Stomach (tissue), 19 donors: ENCODE results near the gene TRAPPC3. TPM values are rescaled to one million over a fixed set of nuclear protein-coding genes. Genes with fewer than 3 reads are reported as not detected.
"Not testable (repeated sequence)": the region's sequence is repeated elsewhere in the genome, so short reads cannot be mapped to it uniquely, and the experiment has no call there.

ENCODE experiments used
- DNase-seq, 2 donors: peaks; one replicate each; pipeline versions ENCODE4 v3.0.0 to v3.0.0-alpha.2; 2013 to 2019
- H3K27ac ChIP-seq, 5 donors: fragments of 200-600 bp in 4 of 5; sonication (generic) in 4 of 5; one replicate each; pipeline ENCODE4 v1.5.1; 2013 to 2019; ENCODE audit warnings: mild to moderate bottlenecking in 1 of 5, moderate library complexity in 1 of 5
- H3K27me3 ChIP-seq, 3 donors: fragments of 200-600 bp; sonication (generic); one replicate each; pipeline ENCODE4 v1.5.1; 2017 to 2019; ENCODE audit warnings: mixed run types in 1 of 3
- H3K36me3 ChIP-seq, 4 donors: fragments of 200-600 bp; sonication (generic); 1 replicate in 3 of 4; 2 replicates in 1 of 4; pipeline ENCODE4 v1.5.1; 2016 to 2019
- H3K4me1 ChIP-seq, 4 donors: fragments of 200-600 bp; sonication (generic); one replicate each; pipeline ENCODE4 v1.5.1; 2016 to 2019
- H3K4me3 ChIP-seq, 4 donors: fragments of 200-600 bp; sonication (generic) in 3 of 4; one replicate each; pipeline ENCODE4 v1.5.1; 2016 to 2019; ENCODE audit warnings: mild to moderate bottlenecking in 1 of 4
- H3K9me3 ChIP-seq, 4 donors: fragments of 200-600 bp; sonication (generic); one replicate each; pipeline ENCODE4 v1.5.1; 2016 to 2019
- EP300 ChIP-seq: sonication (generic); formaldehyde crosslinking; IDR thresholded peaks from one replicate; pipeline ENCODE4 v1.6.1; 2017; ENCODE audit warnings: antibody characterized with exemption
- POLR2A ChIP-seq, 4 donors: fragments of 450-650 bp; IDR thresholded peaks; one replicate each; pipeline ENCODE4 v1.6.1; 2016; ENCODE audit warnings: antibody characterized with exemption in 4 of 4, control low read depth in 2 of 4, mild to moderate bottlenecking in 1 of 4, moderate library complexity in 1 of 4
- POLR2AphosphoS5 ChIP-seq, 3 donors: sonication (generic); formaldehyde crosslinking; IDR thresholded peaks; one replicate each; pipeline ENCODE4 v1.6.1; 2016; ENCODE audit warnings: antibody characterized with exemption in 3 of 3
- WGBS, 5 donors: extraction: QIAGEN DNeasy Blood & Tissue Kit in 3 of 5; methylation state at CpG; one replicate each; pipeline versions ENCODE4 v1.1.5 to v1.1.7; 2013 to 2018; 5-methylcytosine and 5-hydroxymethylcytosine counted together
- intact Hi-C: fragments of 100-400 bp; cut with DNase I; formaldehyde crosslinking; loops from one replicate; pipeline ENCODE4 v1.15.1; 2023; ENCODE audit warnings: low total_unique reads
- long read RNA-seq, 10 donors: transcript quantifications; one replicate each; lab custom pipeline, GENCODE V29; 2026
- polyA plus RNA-seq, 3 donors: library from polyadenylated mRNA; stranded (reverse); fragments of 200-250 nt; gene quantifications; one replicate each; pipeline ENCODE4 v1.2.3, GENCODE V29; 2013
- total RNA-seq, 5 donors: library from RNA; depleted of rRNA; stranded (reverse); fragments of >200 nt; gene quantifications; one replicate each; pipeline versions ENCODE4 v1.1.0 to v1.2.3, GENCODE V29; 2014 to 2016
- TF ChIP-seq, protein P1 (sequence below), 7 experiments: fragments of 450-650 bp in 4 of 7; fragments of 200-600 bp in 3 of 7; sonication (generic) in 3 of 7; IDR thresholded peaks; one replicate each; pipeline ENCODE4 v1.5.1; 2016 to 2019; ENCODE audit warnings: antibody characterized with exemption in 7 of 7, control low read depth in 2 of 7, mild to moderate bottlenecking in 1 of 7
- donor health status: healthy with polysubstance abuse.
- donor health status: Bipolar disorder and iron deficiency.
- donor health status: healthy.

TRAPPC3 gene
- total RNA-seq (10 to 100 TPM in 4 of 5 donors, 1 to 10 TPM in 1; 8.9 to 63.9 (median 19.8) TPM), polyA plus RNA-seq (10 to 100 TPM; 61.1 to 64.0 (median 62.8) TPM)
- long read RNA-seq, donor 1, transcript TRAPPC3-204 (5 exons, 1,265 nt), result major isoform, 14 of 64 reads
- long read RNA-seq, donor 1, partial matches to known transcripts, result 49 of 64 reads
- long read RNA-seq, donor 1, other reads (novel, unspliced or antisense), result 0 of 64 reads
- long read RNA-seq, donor 2, transcript TRAPPC3-204 (5 exons, 1,265 nt), result major isoform, 8 of 11 reads
- long read RNA-seq, donor 2, partial matches to known transcripts, result 0 of 11 reads
- long read RNA-seq, donor 2, other reads (novel, unspliced or antisense), result 0 of 11 reads
- long read RNA-seq, donor 3, transcript TRAPPC3-204 (5 exons, 1,265 nt), result major isoform, 9 of 12 reads
- long read RNA-seq, donor 3, partial matches to known transcripts, result 0 of 12 reads
- long read RNA-seq, donor 3, other reads (novel, unspliced or antisense), result 0 of 12 reads
- long read RNA-seq, donor 4, partial matches to known transcripts, result 0 of 2 reads
- long read RNA-seq, donor 4, other reads (novel, unspliced or antisense), result 0 of 2 reads
- long read RNA-seq, donor 5, transcript TRAPPC3-204 (5 exons, 1,265 nt), result major isoform, 10 of 11 reads
- long read RNA-seq, donor 5, partial matches to known transcripts, result 0 of 11 reads
- long read RNA-seq, donor 5, other reads (novel, unspliced or antisense), result 0 of 11 reads
- long read RNA-seq, donor 6, result 0 reads
- long read RNA-seq, donor 7, transcript TRAPPC3-204 (5 exons, 1,265 nt), result major isoform, 14 of 17 reads
- long read RNA-seq, donor 7, partial matches to known transcripts, result 0 of 17 reads
- long read RNA-seq, donor 7, other reads (novel, unspliced or antisense), result 0 of 17 reads
- long read RNA-seq, donor 8, transcript TRAPPC3-204 (5 exons, 1,265 nt), result major isoform, 18 of 18 reads
- long read RNA-seq, donor 8, partial matches to known transcripts, result 0 of 18 reads
- long read RNA-seq, donor 8, other reads (novel, unspliced or antisense), result 0 of 18 reads
- long read RNA-seq, donor 9, transcript TRAPPC3-204 (5 exons, 1,265 nt), result major isoform, 10 of 12 reads
- long read RNA-seq, donor 9, partial matches to known transcripts, result 0 of 12 reads
- long read RNA-seq, donor 9, other reads (novel, unspliced or antisense), result 0 of 12 reads
- long read RNA-seq, donor 10, transcript TRAPPC3-204 (5 exons, 1,265 nt), result major isoform, 8 of 10 reads
- long read RNA-seq, donor 10, partial matches to known transcripts, result 0 of 10 reads
- long read RNA-seq, donor 10, other reads (novel, unspliced or antisense), result 0 of 10 reads

DNA sequence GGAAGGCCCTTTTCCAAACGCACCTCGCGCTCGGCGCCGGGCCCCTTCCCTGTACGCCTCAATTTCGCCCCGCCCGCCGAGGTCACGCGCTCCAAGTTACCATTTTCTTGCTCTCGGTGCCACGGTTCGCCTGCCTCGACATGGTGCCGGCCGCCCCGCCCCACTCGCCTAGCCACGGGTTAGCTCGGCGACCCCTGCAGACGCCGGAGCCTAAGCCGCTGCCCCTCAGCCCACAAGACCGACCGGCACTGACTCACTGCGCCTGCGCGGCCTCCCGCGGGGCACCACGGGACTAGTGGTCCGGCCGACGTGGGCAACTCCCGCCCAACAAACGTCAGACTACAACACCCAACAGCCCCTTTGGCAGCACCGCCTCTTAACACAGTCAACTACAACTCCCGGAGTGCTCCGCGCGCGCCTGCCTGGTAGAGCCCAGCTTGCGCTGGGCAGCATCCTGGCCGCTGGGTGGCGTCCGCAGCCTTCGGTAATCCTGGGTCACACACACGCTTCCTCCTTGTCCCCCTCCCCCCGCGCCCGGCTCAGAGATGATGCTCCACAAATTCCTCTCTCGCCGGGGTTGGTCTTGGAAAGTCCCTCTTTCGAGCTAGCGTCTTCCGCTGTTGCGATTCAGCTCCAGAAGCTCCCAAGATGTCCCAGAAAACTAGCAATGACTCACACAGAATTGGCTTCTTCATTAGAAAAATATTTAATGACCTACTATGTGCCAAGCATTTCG, at the start of gene TRAPPC3:
Gene TRAPPC3 (minus strand): TSS at position 250 of the 736 bp plus-strand sequence. CDS start 108 bp downstream, at position 142.
- TF ChIP-seq EP300, result no peak
- peak; percentile 81 to 94 (median 90) for TF ChIP-seq POLR2AphosphoS5 (IDR thresholded peaks at IDR 0.05)
- TF ChIP-seq POLR2A (IDR thresholded peaks at IDR 0.05), result peak in 1 of 4 donors; percentile 61
- TF ChIP-seq, protein P1, sequence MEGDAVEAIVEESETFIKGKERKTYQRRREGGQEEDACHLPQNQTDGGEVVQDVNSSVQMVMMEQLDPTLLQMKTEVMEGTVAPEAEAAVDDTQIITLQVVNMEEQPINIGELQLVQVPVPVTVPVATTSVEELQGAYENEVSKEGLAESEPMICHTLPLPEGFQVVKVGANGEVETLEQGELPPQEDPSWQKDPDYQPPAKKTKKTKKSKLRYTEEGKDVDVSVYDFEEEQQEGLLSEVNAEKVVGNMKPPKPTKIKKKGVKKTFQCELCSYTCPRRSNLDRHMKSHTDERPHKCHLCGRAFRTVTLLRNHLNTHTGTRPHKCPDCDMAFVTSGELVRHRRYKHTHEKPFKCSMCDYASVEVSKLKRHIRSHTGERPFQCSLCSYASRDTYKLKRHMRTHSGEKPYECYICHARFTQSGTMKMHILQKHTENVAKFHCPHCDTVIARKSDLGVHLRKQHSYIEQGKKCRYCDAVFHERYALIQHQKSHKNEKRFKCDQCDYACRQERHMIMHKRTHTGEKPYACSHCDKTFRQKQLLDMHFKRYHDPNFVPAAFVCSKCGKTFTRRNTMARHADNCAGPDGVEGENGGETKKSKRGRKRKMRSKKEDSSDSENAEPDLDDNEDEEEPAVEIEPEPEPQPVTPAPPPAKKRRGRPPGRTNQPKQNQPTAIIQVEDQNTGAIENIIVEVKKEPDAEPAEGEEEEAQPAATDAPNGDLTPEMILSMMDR (IDR thresholded peaks at IDR 0.05), result peak in 6 of 7 experiments; percentile 35 to 99 (median 94)
- peak within 1 kb of the TSS; percentile 90 to 98 (median 97) for H3K27ac ChIP-seq
- no peaks in the 10 kb centered on the region for H3K27me3 ChIP-seq
- peaks cover 0 to 8% (median 2%) of the 10 kb centered on the region in 4 donors for H3K36me3 ChIP-seq
- no peaks in the 10 kb centered on the region for H3K9me3 ChIP-seq
- 0 to 1% (median 1%) methylated on average over 17 to 62 of the region's 62 CpGs for WGBS, 5 donors
- DNase-seq, result peak; percentile 100
- peak within 1 kb of the TSS; percentile 65 to 89 (median 78) for H3K4me3 ChIP-seq
- H3K4me1 ChIP-seq, result peaks cover 33 to 57% (median 44%) of the 10 kb centered on the region in 4 donors
- intact Hi-C loops, result no loop called here

DNA sequence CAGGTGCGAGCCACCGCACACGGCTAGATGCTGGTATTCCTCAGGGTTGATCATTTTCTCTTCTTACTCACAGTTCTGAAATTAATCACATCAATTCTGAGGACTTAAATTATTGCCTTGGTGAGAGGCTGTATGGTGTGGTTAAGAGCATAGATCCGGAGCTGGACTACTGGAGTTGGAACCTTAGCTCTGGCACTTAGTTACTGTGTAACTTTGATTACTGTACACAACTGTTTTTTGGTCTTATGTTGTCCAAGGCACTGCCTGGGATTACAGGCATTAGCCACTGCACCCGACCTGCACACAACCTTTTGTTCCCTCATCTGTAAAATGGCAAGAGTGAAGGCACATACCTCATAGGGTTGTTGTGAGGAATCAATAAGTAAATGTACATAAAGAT, 49.4 kb upstream of the TRAPPC3 start:
- Histone ChIP-seq H3K4me3 (no peak overlapping the region), H3K4me1 (peaks cover 9 to 28% (median 20%) of the 10 kb centered on the region in 4 donors), H3K36me3 (no peaks in the 10 kb centered on the region), H3K27ac (no peak overlapping the region), H3K27me3 (no peaks in the 10 kb centered on the region), H3K9me3 (no peaks in the 10 kb centered on the region)
- TF ChIP-seq POLR2AphosphoS5 (IDR thresholded peaks at IDR 0.05) (no peak), EP300 (no peak), POLR2A (IDR thresholded peaks at IDR 0.05) (no peak)
- TF ChIP-seq, protein P1 (IDR thresholded peaks at IDR 0.05), result no peak
- WGBS, 5 donors, result 82 to 91% (median 86%) methylated on average over 5 of the region's 5 CpGs
- DNase-seq, result no peak
- intact Hi-C loops, result no loop called here

DNA sequence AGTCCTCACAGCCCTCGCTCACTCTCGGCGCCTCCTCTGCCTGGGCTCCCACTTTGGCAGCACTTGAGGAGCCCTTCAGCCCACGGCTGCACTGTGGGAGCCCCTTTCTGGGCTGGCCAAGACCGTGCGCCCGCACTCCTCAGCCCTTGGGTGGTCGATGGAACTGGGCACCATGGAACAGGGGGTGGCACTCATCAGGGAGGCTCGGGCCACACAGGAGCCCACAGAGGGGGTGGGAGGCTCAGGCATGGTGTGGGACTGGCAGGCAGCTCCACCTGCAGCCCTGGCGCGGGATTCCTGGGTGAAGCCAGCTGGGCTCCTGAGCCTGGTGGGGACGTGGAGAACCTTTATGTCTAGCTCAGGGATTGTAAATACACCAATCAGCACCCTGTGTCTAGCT, 47.5 kb upstream of the TRAPPC3 start:
- H3K4me1 ChIP-seq, result peaks cover 6 to 20% (median 14%) of the 10 kb centered on the region in 4 donors
- DNase-seq, H3K4me3 ChIP-seq, intact Hi-C loops, H3K27ac ChIP-seq, H3K36me3 ChIP-seq, H3K27me3 ChIP-seq, H3K9me3 ChIP-seq: not testable (repeated sequence)
- 87 to 95% (median 93%) methylated on average over 8 to 12 of the region's 12 CpGs for WGBS, 5 donors

DNA sequence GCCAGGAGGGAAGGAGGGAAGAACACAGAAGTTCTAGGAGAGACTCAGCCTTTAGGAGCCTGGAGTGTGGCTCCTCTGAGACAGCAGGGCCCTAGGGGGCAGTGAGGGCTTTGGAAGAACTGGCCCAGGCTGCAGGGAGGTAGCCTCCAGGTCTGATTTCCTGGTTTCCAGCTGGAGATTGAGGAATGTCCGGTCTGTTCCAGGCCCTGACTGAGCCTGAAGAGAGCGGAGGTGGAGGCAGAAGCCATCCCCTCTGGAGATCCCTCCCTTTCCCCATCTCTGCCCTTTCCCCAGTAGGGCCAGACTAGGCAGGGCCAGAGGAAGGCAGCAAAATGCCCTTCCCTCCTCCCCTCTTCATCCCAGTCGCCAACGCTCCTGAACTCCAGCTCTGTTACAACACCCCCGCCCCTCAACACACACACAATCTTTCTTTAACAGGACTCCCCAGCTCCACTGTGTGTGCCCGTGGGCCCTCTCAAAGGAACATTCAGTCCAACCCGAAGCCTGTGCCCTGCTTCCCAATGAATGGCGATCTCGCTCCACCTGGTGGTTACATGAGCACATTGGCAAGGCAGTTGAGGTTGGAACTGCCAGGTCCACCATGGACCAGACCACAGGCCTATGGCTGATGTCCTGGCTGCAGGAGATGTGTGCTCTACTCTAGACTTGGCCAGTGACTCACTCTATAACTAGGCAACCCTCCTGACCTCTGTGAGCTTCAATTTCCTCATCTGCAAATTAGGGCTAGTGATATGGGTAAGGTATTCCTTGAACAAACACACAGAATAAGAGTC, 38.7 kb upstream of the TRAPPC3 start:
- WGBS, 5 donors, result 3 to 10% (median 6%) methylated on average over 9 of the region's 9 CpGs
- H3K36me3 ChIP-seq, result no peaks in the 10 kb centered on the region
- TF ChIP-seq, protein P1 (IDR thresholded peaks at IDR 0.05), result peak in 6 of 7 experiments; percentile 22 to 98 (median 83)
- TF ChIP-seq POLR2AphosphoS5 (IDR thresholded peaks at IDR 0.05) (peak; percentile 40 to 94 (median 71)), EP300 (no peak)
- H3K4me3 ChIP-seq, result no peak overlapping the region
- no peaks in the 10 kb centered on the region for H3K9me3 ChIP-seq
- peak; percentile 88 to 95 for DNase-seq
- H3K27me3 ChIP-seq, result no peaks in the 10 kb centered on the region
- intact Hi-C loops, result loop anchor here (5.0 kb wide), 1 partner anchor 36 kb away; no protein-coding TSS in a partner anchor
- peak overlapping the region; percentile 71 to 88 (median 81) for H3K27ac ChIP-seq
- H3K4me1 ChIP-seq, result peaks cover 7 to 28% (median 15%) of the 10 kb centered on the region in 4 donors
